H9 (cell line): ENCODE data around the gene INTS6. TPM values are rescaled to one million over a fixed set of nuclear protein-coding genes. Genes with fewer than 3 reads are reported as not detected.

Experiments used
- DNase-seq: peaks from one replicate; pipeline ENCODE4 v3.0.0-alpha.2; 2017
- H2AFZ ChIP-seq: one replicate; pipeline ENCODE4 v1.6.1; 2013; ENCODE audit warnings: mild to moderate bottlenecking, low read length, control low read depth, moderate library complexity
- H2AK5ac ChIP-seq: 2 replicates; pipeline ENCODE4 v1.6.1; 2013; ENCODE audit warnings: low read length, control low read depth, mixed read lengths; ENCODE audit not compliant: insufficient read length
- H2BK120ac ChIP-seq: one replicate; pipeline ENCODE4 v1.6.1; 2013; ENCODE audit warnings: low read depth, mild to moderate bottlenecking, low read length, control low read depth, inconsistent platforms; ENCODE audit not compliant: poor library complexity, severe bottlenecking
- H2BK12ac ChIP-seq: 2 replicates; pipeline ENCODE4 v1.6.1; 2013; ENCODE audit warnings: low read length, control low read depth, mixed read lengths, low read depth; ENCODE audit not compliant: insufficient read length
- H2BK15ac ChIP-seq: 2 replicates; pipeline ENCODE4 v1.6.1; 2013; ENCODE audit warnings: low read depth, low read length, control low read depth
- H2BK20ac ChIP-seq: one replicate; pipeline ENCODE4 v1.6.1; 2013; ENCODE audit warnings: low read depth, mild to moderate bottlenecking, low read length, control low read depth, inconsistent platforms; ENCODE audit not compliant: poor library complexity, severe bottlenecking
- H2BK5ac ChIP-seq: 2 replicates; pipeline ENCODE4 v1.6.1; 2013; ENCODE audit warnings: low read length, control low read depth, mixed read lengths; ENCODE audit not compliant: insufficient read length
- H3K14ac ChIP-seq: 2 replicates; pipeline ENCODE4 v1.6.1; 2013; ENCODE audit warnings: low read length, control low read depth; ENCODE audit not compliant: insufficient read depth
- H3K18ac ChIP-seq: 2 replicates; pipeline ENCODE4 v1.6.1; 2013; ENCODE audit warnings: low read depth, mild to moderate bottlenecking, mixed read lengths, low read length, control low read depth; ENCODE audit not compliant: insufficient read length
- H3K23ac ChIP-seq: 2 replicates; pipeline ENCODE4 v1.6.1; 2013; ENCODE audit warnings: low read length, control low read depth, mixed read lengths, low read depth; ENCODE audit not compliant: insufficient read length
- H3K23me2 ChIP-seq: 2 replicates; pipeline ENCODE4 v1.6.1; 2013; ENCODE audit warnings: low read depth, mild to moderate bottlenecking, mixed read lengths, low read length, control low read depth; ENCODE audit not compliant: insufficient read length, poor library complexity, severe bottlenecking
- H3K27ac ChIP-seq: 2 replicates; pipeline ENCODE4 v1.5.1; 2013; ENCODE audit warnings: low read length, control low read depth, mixed read lengths, low read depth; ENCODE audit not compliant: insufficient read length
- H3K27me3 ChIP-seq: 2 replicates; pipeline ENCODE4 v1.6.1; 2013; ENCODE audit warnings: low read length, control low read depth, inconsistent platforms; ENCODE audit not compliant: insufficient read depth
- H3K4ac ChIP-seq: 2 replicates; pipeline ENCODE4 v1.6.1; 2013; ENCODE audit warnings: low read depth, mild to moderate bottlenecking, control low read depth, inconsistent platforms, low read length, moderate library complexity
- H3K4me1 ChIP-seq: 2 replicates; pipeline ENCODE4 v1.6.1; 2013; ENCODE audit warnings: low read length, control low read depth, inconsistent platforms; ENCODE audit not compliant: insufficient read depth
- H3K4me2 ChIP-seq: 2 replicates; pipeline ENCODE4 v1.6.1; 2013; ENCODE audit warnings: low read length, control low read depth, mixed read lengths; ENCODE audit not compliant: insufficient read length, insufficient read depth
- H3K56ac ChIP-seq: 2 replicates; pipeline ENCODE4 v1.6.1; 2013; ENCODE audit warnings: low read depth, mild to moderate bottlenecking, mixed read lengths, low read length, control low read depth; ENCODE audit not compliant: insufficient read length
- H3K79me1 ChIP-seq: 2 replicates; pipeline ENCODE4 v1.6.1; 2013; ENCODE audit warnings: low read depth, mild to moderate bottlenecking, moderate library complexity, low read length, control low read depth, inconsistent platforms; ENCODE audit not compliant: insufficient read depth, poor library complexity, severe bottlenecking
- H3K79me2 ChIP-seq: 2 replicates; pipeline ENCODE4 v1.6.1; 2013; ENCODE audit warnings: low read length, control low read depth, inconsistent platforms; ENCODE audit not compliant: insufficient read depth
- H3K9ac ChIP-seq: 2 replicates; pipeline ENCODE4 v1.6.1; 2013; ENCODE audit warnings: low read length, control low read depth, mixed read lengths; ENCODE audit not compliant: insufficient read length; ENCODE audit errors: extremely low read depth
- H3K9me3 ChIP-seq: one replicate; pipeline ENCODE4 v1.6.1; 2013; ENCODE audit warnings: low read depth, low read length, inconsistent platforms; ENCODE audit not compliant: control insufficient read depth
- H3T11ph ChIP-seq: one replicate; pipeline ENCODE4 v1.6.1; 2013; ENCODE audit warnings: mild to moderate bottlenecking, low read length, control low read depth, inconsistent platforms
- H4K20me1 ChIP-seq: one replicate; pipeline ENCODE4 v1.6.1; 2013; ENCODE audit not compliant: control insufficient read depth, insufficient read length, insufficient read depth
- H4K5ac ChIP-seq: 2 replicates; pipeline ENCODE4 v1.6.1; 2013; ENCODE audit warnings: low read depth, mild to moderate bottlenecking, mixed read lengths, low read length, control low read depth; ENCODE audit not compliant: insufficient read length
- H4K8ac ChIP-seq: replicated peaks from 2 replicates; pipeline ENCODE4 v1.6.1; 2013; ENCODE audit warnings: low read length, control low read depth, mixed read lengths, low read depth; ENCODE audit not compliant: insufficient read length
- H4K91ac ChIP-seq: 2 replicates; pipeline ENCODE4 v1.6.1; 2013; ENCODE audit warnings: low read depth, mild to moderate bottlenecking, moderate library complexity, mixed read lengths, low read length, control low read depth; ENCODE audit not compliant: insufficient read length
- H3K27ac Mint-ChIP-seq, 3 experiments: 2 replicates in 2 of 3; 3 replicates in 1 of 3; pipeline ENCODE4 v1.8.0; 2020 to 2021; ENCODE audit warnings: mixed read lengths in 3 of 3, mild to moderate bottlenecking in 1 of 3, moderate library complexity in 1 of 3
- H3K27me3 Mint-ChIP-seq: 2 replicates; pipeline ENCODE4 v1.8.0; 2021; ENCODE audit warnings: low read depth, mild to moderate bottlenecking, moderate library complexity, mixed read lengths
- H3K36me3 Mint-ChIP-seq, 3 experiments: 2 replicates in 2 of 3; 3 replicates in 1 of 3; pipeline ENCODE4 v1.8.0; 2020 to 2021; ENCODE audit warnings: low read depth in 3 of 3, mixed read lengths in 3 of 3; ENCODE audit not compliant: insufficient read depth in 1 of 3
- H3K4me1 Mint-ChIP-seq, 2 experiments: 2 replicates each; pipeline ENCODE4 v1.8.0; 2020; ENCODE audit warnings: mixed read lengths in 2 of 2
- H3K4me3 Mint-ChIP-seq, 2 experiments: 2 replicates in 1 of 2; 3 replicates in 1 of 2; pipeline ENCODE4 v1.8.0; 2020 to 2021; ENCODE audit warnings: mild to moderate bottlenecking in 2 of 2, mixed read lengths in 2 of 2, moderate library complexity in 1 of 2
- H3K9me3 Mint-ChIP-seq, 2 experiments: 2 replicates in 1 of 2; 3 replicates in 1 of 2; pipeline ENCODE4 v1.8.0; 2020; ENCODE audit warnings: mild to moderate bottlenecking in 2 of 2, mixed read lengths in 2 of 2, moderate library complexity in 1 of 2
- WGBS: extraction: QIAGEN DNeasy Blood & Tissue Kit; methylation state at CpG from one replicate; pipeline ENCODE4 v1.1.7; 2013; ENCODE audit warnings: missing lambda C conversion rate, low lambda C conversion rate, mixed read lengths; ENCODE audit not compliant: insufficient read length; ENCODE audit errors: extremely low coverage; 5-methylcytosine and 5-hydroxymethylcytosine counted together
- total RNA-seq: library from RNA; stranded (reverse); gene quantifications from 2 replicates; pipeline ENCODE4 v1.2.1, GENCODE V29; 2021
- TF ChIP-seq, protein P1 (sequence below): fragments of 200-600 bp; sonication (generic); conservative IDR thresholded peaks from 3 replicates; pipeline ENCODE4 v1.8.0; 2021; ENCODE audit warnings: antibody characterized with exemption, mild to moderate bottlenecking

Gene INTS6
- total RNA-seq, 1 experiment from 2014 or later = 61.2 TPM

DNA sequence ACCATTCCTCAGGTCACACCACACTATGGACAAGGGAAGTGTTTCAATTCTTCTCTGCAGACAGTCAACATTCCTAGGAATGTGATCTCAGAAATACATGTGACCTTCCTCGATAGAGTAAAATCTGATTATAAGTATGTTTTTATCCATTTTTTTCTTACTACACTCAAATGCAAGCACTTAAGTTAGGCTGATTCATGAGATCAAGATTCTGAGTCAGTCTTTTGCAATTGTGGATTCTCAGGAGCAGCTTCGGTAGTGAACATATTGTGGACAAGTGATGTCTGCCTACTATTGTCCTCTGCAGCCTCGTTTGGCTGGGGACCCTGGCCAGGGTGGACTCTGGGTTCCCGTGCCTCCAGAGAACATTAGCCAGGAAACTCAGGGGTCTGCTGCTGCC lies 110.1 kb downstream of the INTS6 start:
- Histone ChIP-seq H2AK5ac (no peak overlapping the region), H4K5ac (no peak overlapping the region), H3K9ac (no peak overlapping the region), H3T11ph (no peak overlapping the region), H2BK5ac (no peak overlapping the region), H2AFZ (no peak overlapping the region), H4K8ac (no peak overlapping the region), H3K9me3 (no peaks in the 10 kb centered on the region), H3K4ac (no peak overlapping the region), H3K18ac (no peak overlapping the region), H3K23ac (no peak overlapping the region), H3K79me1 (no peaks in the 10 kb centered on the region), H3K27ac (no peak overlapping the region), H3K27me3 (no peaks in the 10 kb centered on the region), H3K56ac (no peak overlapping the region), H2BK15ac (no peak overlapping the region), H3K4me1 (no peaks in the 10 kb centered on the region), H2BK12ac (no peak overlapping the region), H3K23me2 (no peaks in the 10 kb centered on the region), H3K79me2 (no peaks in the 10 kb centered on the region), H2BK120ac (no peak overlapping the region), H3K4me2 (no peak overlapping the region), H4K91ac (no peak overlapping the region), H4K20me1 (no peaks in the 10 kb centered on the region), H2BK20ac (no peak overlapping the region), H3K14ac (no peak overlapping the region)
- Mint-ChIP-seq H3K4me1 (peaks cover 31 to 36% of the 10 kb centered on the region in 2 experiments), H3K36me3 (no peaks in the 10 kb centered on the region; a peak in 1 of 7 replicates), H3K27me3 (peaks cover 2% of the 10 kb centered on the region; the same call in 1 of the 2 replicates), H3K4me3 (no peak overlapping the region), H3K27ac (no peak overlapping the region; a peak in 1 of 7 replicates), H3K9me3 (no peaks in the 10 kb centered on the region)
- DNase-seq = no peak
- WGBS = no CpG with 5 or more reads among the region's 4 CpGs
- TF ChIP-seq, protein P1, sequence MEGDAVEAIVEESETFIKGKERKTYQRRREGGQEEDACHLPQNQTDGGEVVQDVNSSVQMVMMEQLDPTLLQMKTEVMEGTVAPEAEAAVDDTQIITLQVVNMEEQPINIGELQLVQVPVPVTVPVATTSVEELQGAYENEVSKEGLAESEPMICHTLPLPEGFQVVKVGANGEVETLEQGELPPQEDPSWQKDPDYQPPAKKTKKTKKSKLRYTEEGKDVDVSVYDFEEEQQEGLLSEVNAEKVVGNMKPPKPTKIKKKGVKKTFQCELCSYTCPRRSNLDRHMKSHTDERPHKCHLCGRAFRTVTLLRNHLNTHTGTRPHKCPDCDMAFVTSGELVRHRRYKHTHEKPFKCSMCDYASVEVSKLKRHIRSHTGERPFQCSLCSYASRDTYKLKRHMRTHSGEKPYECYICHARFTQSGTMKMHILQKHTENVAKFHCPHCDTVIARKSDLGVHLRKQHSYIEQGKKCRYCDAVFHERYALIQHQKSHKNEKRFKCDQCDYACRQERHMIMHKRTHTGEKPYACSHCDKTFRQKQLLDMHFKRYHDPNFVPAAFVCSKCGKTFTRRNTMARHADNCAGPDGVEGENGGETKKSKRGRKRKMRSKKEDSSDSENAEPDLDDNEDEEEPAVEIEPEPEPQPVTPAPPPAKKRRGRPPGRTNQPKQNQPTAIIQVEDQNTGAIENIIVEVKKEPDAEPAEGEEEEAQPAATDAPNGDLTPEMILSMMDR = no peak
